GM21423 (cell line): ENCODE measurements around the gene FRY.

Experiments
- ATAC-seq: cut with Tn5 transposase; IDR thresholded peaks from one replicate; pipeline ENCODE4 v1.9.1; 2021; ENCODE audit warnings: mild to moderate bottlenecking, moderate library complexity; ENCODE audit not compliant: unreplicated experiment

The FRY gene

DNA sequence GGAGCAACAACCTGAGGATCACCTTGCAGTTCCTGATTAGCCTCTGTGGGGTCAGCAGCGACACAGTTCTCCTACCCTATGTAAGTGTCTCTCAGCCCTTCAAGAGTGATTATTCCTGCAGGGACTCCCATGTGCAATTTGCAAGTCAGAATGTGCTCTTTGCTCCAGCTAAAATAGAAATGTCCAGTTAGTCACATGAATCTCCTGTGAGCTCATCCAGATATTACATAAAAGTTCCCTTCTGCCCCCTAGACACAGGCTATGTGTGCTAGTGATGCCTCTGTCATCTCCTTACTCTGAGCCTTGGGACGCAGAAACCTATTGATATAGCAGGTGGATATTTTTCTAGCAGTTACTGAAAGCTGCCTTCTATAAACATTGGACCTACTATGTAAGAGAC lies 178.1 kb downstream of the FRY start:
- no peak for ATAC-seq

DNA sequence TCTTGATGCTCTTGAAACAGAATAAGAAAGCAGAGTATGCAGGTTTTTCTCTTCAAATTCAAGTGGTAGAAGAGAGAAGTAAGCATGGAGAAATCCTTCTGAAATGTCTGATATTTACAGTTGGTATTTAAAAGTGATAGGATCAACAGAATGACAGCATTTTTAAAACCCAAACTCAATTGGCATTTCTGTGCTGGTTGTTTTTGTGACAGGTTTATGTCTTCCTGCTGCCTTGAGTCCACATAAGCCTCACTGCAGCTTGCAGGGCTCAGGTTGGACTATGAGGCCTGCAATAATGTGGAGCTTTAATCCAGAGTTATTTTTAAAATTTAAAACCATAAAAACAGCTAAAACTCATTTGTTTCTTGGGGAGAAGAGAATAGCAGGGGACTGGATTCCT lies 178.5 kb downstream of the FRY start:
- ATAC-seq, result no peak

- ATAC-seq, result no peak
Measured at GRCh38 chr13:32211813-32212212, 180.2 kb downstream of the FRY start.

GRCh38 chr13:32212421-32212820 lies 180.8 kb downstream of the FRY start:
- ATAC-seq, result no peak

GRCh38 chr13:32213626-32214025 lies 182.1 kb downstream of the FRY start:
- ATAC-seq, result no peak

GRCh38 chr13:32214071-32214470 lies 182.5 kb downstream of the FRY start:
- ATAC-seq, result no peak

GRCh38 chr13:32216281-32216680 lies 184.7 kb downstream of the FRY start:
- no peak for ATAC-seq

DNA sequence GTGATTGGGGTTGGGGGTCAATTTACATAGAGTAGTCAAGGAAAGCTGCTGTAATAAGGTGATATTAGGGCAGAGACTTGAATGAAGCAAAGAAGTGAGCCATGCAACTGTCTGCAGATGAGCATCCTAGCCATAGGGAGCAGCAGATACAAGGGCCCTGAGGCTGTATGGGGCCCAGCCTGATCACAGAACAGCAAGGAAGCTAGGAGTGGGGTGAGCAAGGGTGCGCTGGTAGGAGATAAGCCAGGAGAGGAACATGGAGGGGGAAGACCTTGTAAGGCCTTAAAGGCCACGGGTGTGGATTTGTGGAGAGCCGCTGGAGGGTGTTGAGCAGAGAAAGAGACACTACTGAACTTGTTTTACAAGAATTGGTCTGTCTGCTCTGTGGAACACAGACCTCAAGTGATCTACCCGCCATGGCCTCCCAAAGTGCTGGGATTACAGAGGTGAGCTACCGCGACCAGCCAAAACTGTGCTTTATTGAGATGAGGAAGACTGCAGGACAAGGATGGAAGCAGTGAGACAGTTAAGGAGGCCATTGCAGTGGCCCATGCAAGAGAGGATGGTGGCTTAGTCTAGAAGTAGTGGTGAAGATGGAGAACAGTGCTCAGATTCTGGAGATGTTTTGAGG lies 190.6 kb downstream of the FRY start:
- no peak for ATAC-seq

GRCh38 chr13:32224916-32225315 lies 193.3 kb downstream of the FRY start:
- ATAC-seq, result no peak

DNA sequence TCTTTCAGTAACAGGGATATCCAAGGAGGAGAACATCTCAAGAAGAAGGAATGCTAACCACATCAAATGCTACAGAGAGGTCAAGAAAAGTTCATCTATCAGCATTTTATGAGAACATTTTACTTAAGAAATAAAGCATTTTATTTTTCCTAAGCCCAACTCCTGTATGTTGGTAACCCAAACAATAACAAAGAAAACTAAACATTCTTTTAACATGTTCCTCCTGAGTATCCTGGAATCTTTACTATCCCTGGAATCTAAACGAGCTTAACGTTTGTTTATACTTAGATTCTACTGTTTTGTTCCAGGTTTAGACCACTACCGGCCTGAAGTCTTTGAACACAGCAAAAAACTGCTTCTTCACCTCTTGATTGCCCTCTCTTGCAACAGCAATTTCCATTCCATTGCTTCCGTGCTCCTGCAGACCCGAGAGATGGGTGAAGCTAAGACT lies 193.9 kb downstream of the FRY start:
- no peak for ATAC-seq

DNA sequence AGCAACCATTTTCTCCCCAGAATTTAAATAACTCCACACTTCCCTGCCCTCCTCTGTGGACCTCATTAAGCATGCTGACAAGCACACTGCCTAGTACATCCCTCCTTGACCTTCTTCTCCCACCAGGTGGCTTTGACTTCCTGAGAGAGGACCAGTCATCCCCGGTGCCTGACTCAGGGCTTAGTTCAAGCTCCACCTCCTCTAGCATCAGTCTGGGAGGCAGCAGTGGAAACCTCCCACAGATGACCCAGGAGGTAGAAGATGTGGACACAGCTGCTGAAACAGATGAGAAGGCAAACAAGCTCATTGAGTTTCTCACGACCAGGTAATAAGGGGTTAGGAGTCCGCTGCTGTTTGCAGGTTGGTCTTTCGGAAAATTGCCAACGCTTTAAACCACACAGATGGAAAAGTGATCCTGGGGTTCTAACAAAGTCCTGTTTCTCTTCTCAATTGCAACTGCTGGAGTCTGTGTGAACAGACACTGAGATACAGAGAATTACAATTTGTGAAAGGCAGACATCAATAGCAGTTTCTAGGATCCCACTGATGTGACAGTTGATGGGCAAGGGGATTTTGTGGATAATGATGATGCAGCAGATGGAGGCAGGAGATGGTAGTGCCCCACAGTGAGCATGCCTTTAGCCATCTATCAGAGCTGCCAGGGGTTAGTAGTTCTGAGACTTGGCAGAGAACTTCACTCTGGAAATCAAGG lies 196.9 kb downstream of the FRY start:
- no peak for ATAC-seq

GRCh38 chr13:32229443-32229842 lies 197.9 kb downstream of the FRY start:
- ATAC-seq, result no peak

- no peak for ATAC-seq
Measured at GRCh38 chr13:32232263-32232662, 200.7 kb downstream of the FRY start.

DNA sequence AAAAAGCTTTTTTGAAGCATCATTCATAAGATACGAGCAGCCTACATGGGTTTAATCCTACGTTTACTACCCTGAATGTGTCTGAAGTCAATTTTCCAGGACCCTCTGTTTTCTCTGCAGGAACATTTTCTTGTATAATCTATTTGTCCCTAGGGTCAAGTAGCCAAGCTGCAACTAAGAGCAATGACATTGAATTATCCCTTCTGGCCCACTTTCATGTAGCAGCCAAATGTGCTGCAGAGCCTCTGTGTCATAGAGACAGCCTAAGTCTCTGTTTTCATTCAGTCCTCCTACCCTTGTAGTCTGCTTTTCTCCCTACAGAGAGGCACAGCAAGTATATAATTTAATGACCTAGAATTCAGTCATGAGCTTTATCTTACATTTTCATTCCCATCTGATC lies 201.5 kb downstream of the FRY start:
- ATAC-seq, result no peak

- no peak for ATAC-seq
Measured at GRCh38 chr13:32234914-32235313, 203.3 kb downstream of the FRY start.

DNA sequence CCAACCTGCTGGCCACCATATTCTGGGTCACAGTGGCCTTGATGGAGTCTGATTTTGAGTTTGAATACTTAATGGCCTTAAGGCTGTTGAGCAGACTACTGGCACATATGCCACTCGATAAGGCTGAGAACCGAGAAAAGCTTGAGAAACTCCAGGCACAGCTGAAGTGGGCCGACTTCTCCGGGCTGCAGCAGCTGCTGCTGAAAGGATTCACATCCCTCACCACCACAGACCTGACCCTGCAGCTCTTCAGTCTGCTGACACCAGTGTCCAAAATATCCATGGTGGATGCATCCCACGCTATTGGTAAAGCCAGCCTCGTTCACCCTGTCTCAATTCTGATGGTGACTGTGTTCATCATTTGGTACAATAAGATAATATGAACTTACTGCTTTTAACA lies 206.1 kb downstream of the FRY start:
- ATAC-seq, result no peak

GRCh38 chr13:32243695-32244094 lies 212.1 kb downstream of the FRY start:
- no peak for ATAC-seq

- ATAC-seq, result no peak
Measured at GRCh38 chr13:32245555-32245954, 214.0 kb downstream of the FRY start.

DNA sequence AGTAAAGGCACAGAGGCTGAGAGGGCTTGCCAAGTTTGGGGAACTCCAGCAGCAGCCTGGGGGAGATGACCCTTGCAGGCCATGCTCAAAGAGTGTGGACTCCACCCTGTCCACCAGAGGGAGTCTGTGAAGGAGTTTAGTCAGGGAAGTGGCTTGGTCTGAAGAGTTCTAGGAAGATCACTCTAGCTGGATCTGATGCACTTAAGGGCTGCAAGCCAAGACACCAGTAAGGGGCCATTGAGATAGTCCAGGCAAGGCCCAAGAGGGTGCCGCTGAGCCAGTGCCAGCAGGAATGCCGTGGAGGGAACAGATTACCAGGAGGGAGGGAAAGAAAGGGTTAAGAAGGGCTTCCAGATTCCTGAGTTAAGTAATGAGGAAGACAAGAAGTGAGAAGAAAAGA lies 214.9 kb downstream of the FRY start:
- ATAC-seq, result peak; percentile 83

DNA sequence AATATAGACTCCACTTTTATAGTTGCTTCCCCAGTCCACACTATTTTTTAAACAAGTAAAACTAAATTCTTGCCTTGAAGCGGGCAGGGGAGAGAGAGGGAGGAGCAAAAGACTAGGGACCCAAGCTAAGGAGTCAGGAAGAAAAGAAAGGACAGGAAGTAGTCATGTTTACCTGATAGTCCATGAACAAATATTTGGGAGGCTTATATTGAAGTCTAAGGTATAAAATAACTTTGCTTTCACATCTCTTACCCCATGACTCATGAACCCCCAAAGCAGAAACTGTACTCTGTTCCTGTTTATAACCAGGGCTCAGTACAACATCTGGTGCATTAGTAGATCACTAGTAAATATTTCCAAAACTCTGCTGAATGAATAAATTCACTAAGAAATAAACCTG lies 216.3 kb downstream of the FRY start:
- no peak for ATAC-seq

DNA sequence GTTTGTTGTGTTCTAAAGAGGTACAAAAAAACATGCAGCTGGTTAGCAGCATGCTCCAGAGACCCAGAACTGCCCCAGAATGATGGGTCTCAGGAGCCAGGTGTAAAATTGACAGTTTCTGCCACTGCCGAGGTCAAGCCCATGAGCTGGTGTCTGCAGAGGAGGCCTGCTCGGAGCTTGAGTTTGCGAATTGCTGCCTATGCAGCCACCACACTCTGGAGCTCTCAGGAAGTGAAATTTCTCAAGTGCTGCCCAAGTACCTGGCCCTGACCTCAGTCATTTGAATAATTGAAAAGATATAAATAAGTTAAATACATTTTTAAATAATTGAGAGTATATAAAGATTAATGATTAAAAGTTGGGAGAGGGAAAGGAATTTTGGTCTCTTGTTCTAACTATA lies 217.2 kb downstream of the FRY start:
- ATAC-seq, result no peak

DNA sequence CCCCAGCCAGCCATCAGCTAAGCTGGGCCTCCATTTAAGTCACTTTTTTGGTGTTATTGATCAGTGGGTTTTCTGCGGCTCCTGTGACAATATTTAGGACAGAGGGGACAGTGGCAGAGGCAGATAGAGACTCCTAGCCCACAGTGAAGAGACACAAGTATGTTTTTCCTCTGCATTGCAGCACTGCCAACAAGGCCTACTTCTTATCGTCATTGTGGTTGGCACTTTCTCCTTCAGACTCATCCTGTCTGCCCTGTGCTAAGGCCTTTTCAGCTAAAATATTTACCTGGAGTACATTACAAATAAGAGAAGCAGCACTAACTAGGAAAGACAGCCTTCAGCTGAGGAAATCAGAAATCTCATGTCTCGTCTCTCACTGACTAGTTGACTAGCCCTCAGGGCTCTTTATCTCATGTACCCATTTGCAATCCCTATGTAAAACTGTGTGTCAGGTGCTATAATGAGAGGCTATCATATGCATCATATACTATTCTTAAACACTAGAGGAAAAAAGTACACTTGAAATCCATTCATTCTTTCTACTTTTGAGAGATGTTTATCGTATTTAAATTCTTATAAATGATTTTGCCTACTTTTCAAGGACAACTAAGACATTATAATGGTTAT lies 221.4 kb downstream of the FRY start:
- no peak for ATAC-seq
